Upper lobe of left lung (tissue), 6 donors: Measurements from ENCODE around the gene ZDHHC17. TPM values are rescaled to one million over a fixed set of nuclear protein-coding genes. Genes with fewer than 3 reads are reported as not detected.
A peak's percentile ranks its signal among the peaks of the same experiment; 100 is the strongest.

Experiments
- ATAC-seq, 2 donors: fragments of 200-7000 bp; cut with Tn5 transposase; one replicate each; pipeline ENCODE4 v1.9.1; 2022; ENCODE audit warnings: mild to moderate bottlenecking in 2 of 2, moderate library complexity in 2 of 2; ENCODE audit not compliant: low FRiP score in 2 of 2
- DNase-seq, 2 donors: peaks; one replicate each; pipeline ENCODE4 v3.0.0-alpha.2; 2019 to 2020
- H3K27ac ChIP-seq, 4 donors: fragments of 200-600 bp; sonication (generic); one replicate each; pipeline ENCODE4 v1.5.1; 2016 to 2019
- H3K27me3 ChIP-seq, 4 donors: fragments of 200-600 bp; sonication (generic); one replicate each; pipeline ENCODE4 v1.5.1; 2017 to 2019
- H3K36me3 ChIP-seq, 4 donors: fragments of 200-600 bp; sonication (generic); one replicate each; pipeline ENCODE4 v1.5.1; 2016 to 2019
- H3K4me1 ChIP-seq, 4 donors: fragments of 200-600 bp; sonication (generic); one replicate each; pipeline ENCODE4 v1.5.1; 2018 to 2019
- H3K4me3 ChIP-seq, 4 donors: fragments of 200-600 bp; sonication (generic); one replicate each; pipeline ENCODE4 v1.5.1; 2017 to 2019; ENCODE audit warnings: mild to moderate bottlenecking in 2 of 4, moderate library complexity in 1 of 4
- H3K9me3 ChIP-seq, 4 donors: fragments of 200-600 bp; sonication (generic); one replicate each; pipeline ENCODE4 v1.5.1; 2018 to 2019
- CTCF ChIP-seq, 6 experiments: fragments of 450-650 bp in 4 of 6; fragments of 200-600 bp in 2 of 6; sonication (generic) in 2 of 6; IDR thresholded peaks; one replicate each; pipeline ENCODE4 v1.5.1; 2016 to 2019; ENCODE audit warnings: antibody characterized with exemption in 6 of 6
- EP300 ChIP-seq, 4 donors: sonication (generic); formaldehyde crosslinking; IDR thresholded peaks; one replicate each; pipeline ENCODE4 v1.5.1; 2017; ENCODE audit warnings: antibody characterized with exemption in 4 of 4, control low read depth in 2 of 4
- POLR2A ChIP-seq, 4 donors: fragments of 450-650 bp; IDR thresholded peaks; one replicate each; pipeline ENCODE4 v1.5.1; 2016 to 2017; ENCODE audit warnings: antibody characterized with exemption in 4 of 4, mild to moderate bottlenecking in 2 of 4
- POLR2AphosphoS5 ChIP-seq, 2 donors: sonication (generic); formaldehyde crosslinking; IDR thresholded peaks; one replicate each; pipeline ENCODE4 v1.5.1; 2017; ENCODE audit warnings: antibody characterized with exemption in 2 of 2
- WGBS, 2 donors: methylation state at CpG; one replicate each; pipeline ENCODE4 v1.1.5; 2017 to 2018; 5-methylcytosine and 5-hydroxymethylcytosine counted together
- total RNA-seq, 6 donors: library from RNA; depleted of rRNA in 4 of 6; stranded (reverse); fragments of >200 nt in 4 of 6; gene quantifications; one replicate each; pipeline versions ENCODE4 v1.1.0 to v1.2.1, GENCODE V29; 2016 to 2021
- donor health status: DM: no; HTN: no; CAD: no; lungs with moderate emphysema.
- donor health status: DM: no; HTN: yes; CAD: no; lungs with severe emphysema.

ZDHHC17 gene
- total RNA-seq, 6 donors from 2014 or later: 13.0 to 107 (median 30.0) TPM

GRCh38 chr12:76781321-76781720 is 17.4 kb downstream of the ZDHHC17 start:
- no peak for TF ChIP-seq POLR2AphosphoS5 (IDR thresholded peaks at IDR 0.05)
- TF ChIP-seq EP300 (IDR thresholded peaks at IDR 0.05): no peak
- TF ChIP-seq POLR2A (IDR thresholded peaks at IDR 0.05): no peak
- no peak for TF ChIP-seq CTCF (IDR thresholded peaks at IDR 0.05)
- Histone ChIP-seq H3K4me1 (peaks cover 15 to 35% (median 24%) of the 10 kb centered on the region in 4 donors), H3K9me3 (no peaks in the 10 kb centered on the region), H3K27me3 (no peaks in the 10 kb centered on the region), H3K36me3 (no peaks in the 10 kb centered on the region), H3K4me3 (no peak overlapping the region), H3K27ac (no peak overlapping the region)
- DNase-seq (no peak), ATAC-seq (no peak)
- 87 to 92% methylated on average over 3 of the region's 3 CpGs for WGBS, 2 donors

GRCh38 chr12:76782526-76782925 is 18.6 kb downstream of the ZDHHC17 start:
- Histone ChIP-seq H3K4me3 (no peak overlapping the region), H3K36me3 (no peaks in the 10 kb centered on the region), H3K27ac (no peak overlapping the region), H3K27me3 (no peaks in the 10 kb centered on the region), H3K4me1 (peaks cover 10 to 32% (median 20%) of the 10 kb centered on the region in 4 donors), H3K9me3 (no peaks in the 10 kb centered on the region)
- DNase-seq (no peak), ATAC-seq (no peak)
- TF ChIP-seq EP300 (IDR thresholded peaks at IDR 0.05) (no peak), POLR2AphosphoS5 (IDR thresholded peaks at IDR 0.05) (no peak), POLR2A (IDR thresholded peaks at IDR 0.05) (no peak), CTCF (IDR thresholded peaks at IDR 0.05) (no peak)
- WGBS, 2 donors: 68 to 77% methylated on average over 2 of the region's 2 CpGs

GRCh38 chr12:76784600-76785051 is 20.7 kb downstream of the ZDHHC17 start:
- DNase-seq: no peak
- Histone ChIP-seq H3K36me3 (no peaks in the 10 kb centered on the region), H3K4me1 (peaks cover 10 to 21% (median 15%) of the 10 kb centered on the region in 4 donors), H3K4me3 (no peak overlapping the region), H3K27ac (no peak overlapping the region), H3K9me3 (no peaks in the 10 kb centered on the region), H3K27me3 (no peaks in the 10 kb centered on the region)
- 59 to 63% methylated on average over 4 of the region's 4 CpGs for WGBS, 2 donors
- peak in 1 of 2 donors; percentile 53 for ATAC-seq
- TF ChIP-seq POLR2AphosphoS5 (IDR thresholded peaks at IDR 0.05) (no peak), CTCF (IDR thresholded peaks at IDR 0.05) (no peak), POLR2A (IDR thresholded peaks at IDR 0.05) (no peak), EP300 (IDR thresholded peaks at IDR 0.05) (no peak)

- ATAC-seq (no peak), DNase-seq (no peak)
- Histone ChIP-seq H3K4me3 (no peak overlapping the region), H3K4me1 (peaks cover 10 to 26% (median 15%) of the 10 kb centered on the region in 4 donors), H3K36me3 (no peaks in the 10 kb centered on the region), H3K27me3 (no peaks in the 10 kb centered on the region), H3K27ac (no peak overlapping the region), H3K9me3 (no peaks in the 10 kb centered on the region)
- 93 to 100% methylated on average over 1 of the region's 1 CpG for WGBS, 2 donors
- TF ChIP-seq CTCF (IDR thresholded peaks at IDR 0.05) (no peak), EP300 (IDR thresholded peaks at IDR 0.05) (no peak), POLR2AphosphoS5 (IDR thresholded peaks at IDR 0.05) (no peak), POLR2A (IDR thresholded peaks at IDR 0.05) (no peak)
Measured at GRCh38 chr12:76785407-76785806, 21.5 kb downstream of the ZDHHC17 start.

- Histone ChIP-seq H3K27me3 (no peaks in the 10 kb centered on the region), H3K4me3 (no peak overlapping the region), H3K9me3 (no peaks in the 10 kb centered on the region), H3K4me1 (peaks cover 5 to 24% (median 9%) of the 10 kb centered on the region in 4 donors), H3K27ac (no peak overlapping the region), H3K36me3 (no peaks in the 10 kb centered on the region)
- 62 to 79% methylated on average over 3 of the region's 3 CpGs for WGBS, 2 donors
- no peak for ATAC-seq
- DNase-seq: no peak
- no peak for TF ChIP-seq POLR2AphosphoS5 (IDR thresholded peaks at IDR 0.05)
- no peak for TF ChIP-seq EP300 (IDR thresholded peaks at IDR 0.05)
- no peak for TF ChIP-seq POLR2A (IDR thresholded peaks at IDR 0.05)
- no peak for TF ChIP-seq CTCF (IDR thresholded peaks at IDR 0.05)
Measured at GRCh38 chr12:76786986-76787385, 23.1 kb downstream of the ZDHHC17 start.
